Breast epithelium (tissue), 3 donors: ENCODE results near the gene ULK4.

Experiments used
- CTCF ChIP-seq, 3 donors: fragments of 450-650 bp; IDR thresholded peaks; one replicate each; pipeline ENCODE4 v1.5.1; 2016 to 2017; ENCODE audit warnings: antibody characterized with exemption in 3 of 3, mild to moderate bottlenecking in 3 of 3, moderate library complexity in 3 of 3
- POLR2A ChIP-seq: fragments of 450-650 bp; IDR thresholded peaks from one replicate; pipeline ENCODE4 v1.6.1; 2016; ENCODE audit warnings: antibody characterized with exemption, mild to moderate bottlenecking, moderate library complexity

- TF ChIP-seq CTCF (IDR thresholded peaks at IDR 0.05) (no peak), POLR2A (no peak)
These were observed 685.7 kb downstream of the ULK4 start for GRCh38 chr3:41276191-41276590.
